HG03442 (cell line): ENCODE measurements around the gene MTM1.

Source experiments
- ATAC-seq: cut with Tn5 transposase; IDR thresholded peaks from one replicate; pipeline ENCODE4 v1.9.1; 2021; ENCODE audit warnings: mild to moderate bottlenecking, moderate library complexity; ENCODE audit not compliant: unreplicated experiment

MTM1 gene

GRCh38 chrX:150548251-150548650 lies 20.2 kb upstream of the MTM1 start:
- no peak for ATAC-seq

DNA sequence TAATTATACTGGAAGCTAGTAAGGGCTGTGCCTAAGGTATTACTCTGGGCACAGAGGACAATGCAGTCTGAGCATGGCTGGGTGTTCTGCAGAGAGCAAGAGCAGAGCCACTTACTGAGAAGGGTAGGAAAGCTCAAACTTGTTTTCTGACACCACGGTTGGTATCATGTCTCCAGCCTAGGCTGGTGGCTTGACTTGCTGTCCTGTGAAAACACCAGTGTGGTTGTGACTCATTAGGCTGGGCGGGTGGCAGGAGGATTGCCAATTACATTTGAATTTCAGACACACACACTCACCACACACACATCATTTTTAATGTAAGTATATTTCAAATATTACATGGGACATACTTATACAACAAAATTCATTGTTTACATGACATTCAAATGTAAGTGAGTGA lies 19.7 kb upstream of the MTM1 start:
- ATAC-seq, result no peak

DNA sequence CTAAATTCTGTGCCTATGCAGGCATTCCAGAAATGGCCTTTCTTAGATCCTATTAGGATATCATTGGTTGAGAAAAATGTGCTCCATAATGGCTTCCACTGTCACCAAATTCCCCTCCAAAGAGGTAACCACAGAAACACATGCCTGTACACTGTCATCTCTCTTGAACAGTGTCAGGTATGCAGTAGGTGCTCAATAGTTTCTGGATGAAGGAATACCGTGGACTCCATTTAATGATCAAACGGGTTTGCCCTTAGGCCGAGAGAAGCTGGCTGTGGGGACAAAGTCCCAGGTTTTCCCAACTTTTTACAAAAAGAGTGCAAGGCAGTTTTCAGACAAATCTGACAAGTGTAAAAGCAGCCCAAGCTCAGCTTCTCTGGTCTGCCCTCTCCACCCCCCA lies 16.5 kb upstream of the MTM1 start:
- no peak for ATAC-seq

- ATAC-seq, result no peak
These were observed 10.0 kb upstream of the MTM1 start for GRCh38 chrX:150558424-150558823.

GRCh38 chrX:150564838-150565237 lies 3.6 kb upstream of the MTM1 start:
- no peak for ATAC-seq

DNA sequence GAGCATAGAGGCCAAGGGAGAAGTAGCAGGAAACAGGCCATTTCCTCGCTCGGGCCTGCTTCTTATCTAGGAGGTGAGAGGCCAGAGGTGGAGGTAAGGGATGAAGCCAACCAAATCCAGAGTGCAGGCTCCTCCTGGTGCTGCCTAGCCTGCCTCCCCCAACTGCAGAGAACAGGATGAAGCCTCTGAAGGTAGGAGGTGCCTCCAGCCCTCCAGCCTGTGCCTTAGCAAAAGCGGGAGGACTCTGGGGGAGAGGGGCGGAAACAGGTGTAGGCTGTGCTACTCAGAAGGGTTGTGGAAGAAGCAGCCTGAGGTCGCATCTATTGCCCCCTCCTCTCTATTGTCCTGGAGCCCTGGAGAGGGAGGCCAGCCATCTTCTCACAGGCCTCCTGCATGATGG lies 2.9 kb upstream of the MTM1 start:
- ATAC-seq, result no peak

- no peak for ATAC-seq
These were observed 1.7 kb upstream of the MTM1 start for GRCh38 chrX:150566734-150567182.

- no peak for ATAC-seq
These were observed 639 bp upstream of the MTM1 start for GRCh38 chrX:150567645-150568319.

GRCh38 chrX:150569155-150569477 lies 695 bp downstream of the MTM1 start:
- ATAC-seq, result peak; percentile 20

DNA sequence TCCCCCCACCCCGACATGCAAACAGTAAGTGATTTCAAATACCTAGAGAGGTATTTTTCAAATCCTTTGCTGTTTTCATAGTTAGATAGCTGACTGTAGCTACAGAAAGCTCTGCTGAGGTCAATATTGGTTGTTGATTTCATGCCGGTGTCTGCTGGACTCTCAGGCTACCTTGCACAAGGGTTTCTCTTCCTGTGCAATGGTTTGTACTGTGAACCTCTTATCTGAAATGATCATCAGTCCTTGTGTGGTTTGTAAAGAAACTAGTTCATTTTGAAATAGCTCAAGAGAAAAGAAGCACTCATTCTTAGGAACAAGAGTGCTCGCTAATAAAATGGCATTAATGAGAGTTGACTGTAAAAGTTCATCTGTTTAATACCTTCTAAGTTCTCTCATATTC lies 2.1 kb downstream of the MTM1 start:
- ATAC-seq, result peak; percentile 16

- ATAC-seq, result no peak
These were observed 3.8 kb downstream of the MTM1 start for GRCh38 chrX:150572206-150572605.

DNA sequence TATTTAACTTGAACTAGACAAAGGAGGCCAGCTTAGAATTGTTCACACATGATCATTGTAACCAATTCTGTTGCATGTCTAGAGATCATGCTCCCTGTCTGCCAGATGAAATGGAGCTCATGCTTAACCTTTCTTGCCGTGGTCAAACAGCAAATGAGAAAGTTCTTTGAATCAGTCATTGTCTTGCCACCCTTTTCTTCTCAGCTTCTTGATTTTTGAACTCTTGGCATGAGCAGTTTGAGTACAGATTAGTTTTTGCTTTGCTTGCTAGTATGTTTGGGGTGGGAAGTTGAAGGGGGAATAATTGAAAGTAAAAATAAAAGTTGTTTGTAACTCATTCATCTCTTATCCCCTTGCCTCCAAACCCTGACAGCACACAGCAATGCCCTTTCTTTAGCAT lies 4.7 kb downstream of the MTM1 start:
- ATAC-seq, result no peak

- no peak for ATAC-seq
These were observed 5.3 kb downstream of the MTM1 start for GRCh38 chrX:150573702-150574101.

GRCh38 chrX:150574559-150575418 lies 6.4 kb downstream of the MTM1 start:
- peak; percentile 45 for ATAC-seq

DNA sequence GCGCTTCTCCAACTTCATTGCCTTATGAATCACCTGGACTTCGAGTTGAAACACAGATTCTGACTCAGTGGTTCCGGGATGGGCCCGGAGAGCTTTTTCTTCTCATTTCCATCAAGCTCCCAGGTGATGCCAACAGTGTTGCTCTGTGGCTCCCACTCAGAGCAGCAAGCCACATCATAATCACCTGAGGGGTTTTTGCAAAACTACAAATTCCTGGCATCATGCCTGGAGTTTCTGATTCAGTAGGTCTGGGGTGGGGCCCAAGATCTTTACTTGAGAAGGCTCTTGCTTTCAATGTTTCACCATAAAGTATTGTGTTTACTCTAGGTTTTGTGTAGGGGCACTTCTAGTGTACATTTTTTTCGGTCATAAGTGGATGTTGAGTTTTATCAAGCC lies 7.0 kb downstream of the MTM1 start:
- no peak for ATAC-seq

GRCh38 chrX:150577174-150577573 lies 8.8 kb downstream of the MTM1 start:
- ATAC-seq, result no peak

GRCh38 chrX:150581093-150581775 lies 12.8 kb downstream of the MTM1 start:
- no peak for ATAC-seq

GRCh38 chrX:150582338-150582948 lies 14.0 kb downstream of the MTM1 start:
- no peak for ATAC-seq

DNA sequence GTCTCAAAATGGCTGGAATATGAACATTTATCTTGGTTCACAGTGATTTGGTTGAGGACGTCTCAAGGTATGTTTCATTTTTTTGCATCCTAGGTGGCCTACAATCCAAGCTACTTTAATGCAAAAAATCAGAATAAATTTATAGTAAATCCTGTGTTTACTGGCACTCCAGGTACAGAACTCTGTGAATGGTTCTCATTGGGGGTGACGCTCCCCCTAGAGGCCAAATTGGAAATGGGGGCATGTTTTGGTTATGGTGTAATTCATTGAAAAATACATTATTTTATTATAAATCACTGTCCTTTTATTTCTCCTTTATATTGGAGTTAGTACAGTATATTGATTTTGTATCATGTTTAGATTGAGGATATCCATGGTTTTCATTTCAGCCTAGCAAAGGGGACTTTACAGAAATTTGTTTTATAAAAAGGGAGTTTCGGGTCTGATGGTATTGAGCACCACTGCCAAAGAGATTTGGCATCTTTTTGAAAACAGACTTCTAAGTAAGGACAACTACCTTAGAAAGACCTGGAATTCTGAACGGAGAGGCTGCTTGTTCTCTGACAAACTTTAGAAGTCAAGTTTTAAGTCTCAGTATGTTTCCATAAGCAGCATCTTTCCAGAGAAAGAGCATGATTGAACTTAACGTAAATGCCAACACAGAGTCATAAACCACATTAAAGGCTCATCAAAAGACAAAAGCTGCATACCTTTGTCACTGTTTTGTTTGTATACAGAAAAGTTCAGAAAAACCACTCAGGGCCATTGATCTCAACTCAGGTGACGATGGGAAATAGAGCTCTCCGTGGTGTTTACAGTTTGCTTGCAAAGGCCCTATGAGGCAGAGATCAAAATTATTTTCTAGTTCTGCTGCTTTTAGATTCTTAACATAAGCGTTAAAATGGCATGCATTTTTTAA lies 19.4 kb downstream of the MTM1 start:
- ATAC-seq, result no peak

GRCh38 chrX:150594584-150594983 lies 26.2 kb downstream of the MTM1 start:
- no peak for ATAC-seq
